ENCODE measurements around the gene NAB1.

Gene NAB1

GRCh38 chr2:190668892-190669291 is 20.0 kb downstream of the NAB1 start:
- DNase-seq: peak in 4 of 56 donors; percentile 6 to 27 (median 10)

DNA sequence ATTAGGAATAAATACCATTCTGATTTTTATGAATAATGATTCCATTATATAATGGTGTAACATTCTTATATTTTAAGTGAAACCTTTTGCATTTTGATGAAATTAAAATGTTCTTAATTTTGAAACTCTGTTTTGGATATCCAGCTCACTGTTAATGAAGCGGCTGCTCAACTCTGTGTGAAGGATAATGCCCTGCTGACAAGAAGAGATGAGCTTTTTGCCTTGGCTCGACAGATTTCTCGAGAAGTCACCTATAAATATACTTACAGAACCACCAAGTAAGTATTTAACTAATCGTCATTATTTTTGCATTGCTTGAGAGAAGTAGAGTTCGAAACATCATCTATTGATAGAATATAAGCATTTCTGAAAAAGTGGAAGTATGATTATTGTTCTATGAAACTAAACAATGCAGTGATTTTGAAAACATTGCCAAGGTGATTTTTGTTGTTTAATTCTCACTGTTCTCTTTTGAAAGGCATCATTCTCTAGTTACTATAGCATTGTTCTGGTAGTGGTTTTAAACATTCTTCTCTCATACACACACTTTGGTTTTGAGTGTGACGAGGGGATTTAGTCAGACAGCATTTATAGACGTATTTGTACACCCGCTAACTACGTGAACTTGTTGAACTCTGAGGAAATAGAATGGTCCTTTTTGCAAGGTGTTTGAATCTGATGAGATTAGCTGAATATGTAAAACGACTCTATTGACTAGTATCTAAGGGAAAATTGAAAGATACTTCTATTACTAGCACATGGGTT is 21.5 kb downstream of the NAB1 start:
- no peak for DNase-seq

DNA sequence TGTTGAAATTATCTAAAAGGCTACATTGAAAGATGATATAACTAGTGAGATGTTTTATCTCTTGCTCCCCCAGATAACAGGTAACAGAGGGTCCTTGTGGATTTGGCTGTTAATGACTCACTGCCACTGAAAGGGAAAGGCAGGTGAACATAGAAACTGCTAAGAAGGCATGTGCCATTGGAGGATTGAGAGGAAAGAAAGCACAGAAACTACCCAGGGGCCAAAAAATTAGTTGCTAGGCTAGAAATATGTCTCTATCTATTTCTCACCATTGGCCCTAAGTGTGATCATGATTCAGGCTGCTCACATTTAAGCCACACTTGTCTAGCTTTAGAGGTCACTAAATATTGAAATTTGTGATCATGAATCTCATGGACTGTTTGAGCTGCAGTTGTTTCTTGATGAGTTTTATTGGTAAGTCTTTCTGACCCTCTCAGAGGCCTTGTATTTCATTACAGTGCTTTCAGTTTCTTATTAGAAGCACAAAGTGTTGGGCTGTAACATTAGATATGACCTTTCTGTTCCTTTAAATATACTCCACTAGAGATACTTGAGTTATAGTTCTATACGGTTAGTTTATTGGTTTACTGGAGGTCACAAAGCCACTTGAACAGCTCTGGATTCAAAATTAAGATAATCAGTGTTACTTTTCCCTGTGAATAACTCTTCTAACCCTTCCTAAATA is 26.2 kb downstream of the NAB1 start:
- DNase-seq: no peak

DNA sequence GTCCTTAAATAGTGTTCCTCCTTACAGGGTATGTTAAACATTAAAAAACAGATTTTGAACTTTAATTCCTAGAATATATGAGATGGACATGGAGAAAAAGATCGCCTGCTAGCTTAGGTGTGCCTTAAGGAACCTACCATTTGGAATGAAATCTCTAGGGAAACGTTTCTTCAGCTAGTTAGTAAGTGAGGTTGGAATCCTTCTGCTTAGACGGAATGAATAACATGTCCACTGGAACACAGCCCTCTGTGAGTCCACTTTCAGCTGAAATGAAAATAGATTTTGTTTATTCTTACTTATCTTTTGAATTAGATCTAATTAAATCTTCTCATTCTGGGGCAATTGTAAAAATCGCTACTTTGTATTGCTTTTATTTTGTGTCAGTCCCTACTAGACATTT is 28.4 kb downstream of the NAB1 start:
- DNase-seq: no peak

- DNase-seq: peak in 2 of 56 donors; percentile 18 to 20
Observed at GRCh38 chr2:190678444-190679162, 29.7 kb downstream of the NAB1 start.

GRCh38 chr2:190679391-190679790 is 30.5 kb downstream of the NAB1 start:
- no peak for DNase-seq

DNA sequence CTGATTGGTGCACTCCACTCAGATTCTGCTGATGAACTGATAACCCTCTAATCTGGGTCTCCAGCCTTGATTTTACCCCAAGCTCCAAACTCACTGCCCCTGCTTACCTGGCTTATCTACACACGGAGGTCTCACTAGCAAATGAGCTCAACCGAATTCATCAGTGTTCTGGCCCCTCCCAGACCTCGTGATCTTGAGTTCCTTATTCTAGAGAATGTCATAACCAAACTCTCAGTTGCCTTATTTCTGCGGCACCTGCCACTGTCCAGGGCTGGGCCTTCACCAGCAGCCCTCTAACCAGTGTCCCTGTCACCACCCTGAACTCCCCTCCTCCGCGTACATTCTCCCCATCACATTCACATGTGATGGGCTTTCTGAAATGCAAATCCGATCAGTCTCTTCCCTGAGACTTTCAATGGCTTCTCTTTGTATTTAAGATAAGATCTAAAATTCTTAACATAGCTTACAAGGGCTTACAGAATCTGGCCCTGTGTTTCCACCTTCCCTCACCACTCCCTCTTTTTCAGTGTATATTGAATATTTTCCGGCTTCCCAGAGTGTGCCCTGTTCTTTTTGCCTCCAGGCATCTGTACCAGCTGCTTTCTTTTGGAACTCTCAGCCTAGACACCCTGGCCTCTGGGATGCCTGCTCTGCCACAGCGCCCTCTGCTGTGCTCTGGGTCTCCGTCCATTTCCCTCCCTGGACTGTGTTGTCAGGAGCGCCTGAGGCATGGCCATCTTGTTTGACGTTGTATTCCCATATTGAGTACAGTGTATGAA is 31.1 kb downstream of the NAB1 start:
- peak in 31 of 56 donors; percentile 1 to 73 (median 22) for DNase-seq

DNA sequence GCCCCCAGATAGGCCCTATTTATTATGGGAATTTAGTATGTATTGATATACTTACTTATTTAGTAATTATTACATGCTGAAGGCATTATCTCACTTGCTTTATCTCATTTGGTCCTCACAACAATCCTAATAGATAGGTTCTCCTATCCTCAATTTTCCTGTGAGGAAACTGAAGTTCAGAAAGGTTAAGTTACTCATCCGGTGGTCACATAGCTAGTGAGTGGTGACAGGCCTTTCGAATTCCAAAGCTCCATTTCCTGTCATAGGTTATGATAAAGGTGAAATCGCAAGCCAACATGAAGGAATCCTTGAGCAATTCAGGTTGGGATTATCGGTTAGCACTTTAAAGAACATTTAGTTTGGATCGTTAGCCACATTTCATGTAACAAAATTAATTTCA is 33.3 kb downstream of the NAB1 start:
- DNase-seq: no peak

GRCh38 chr2:190683802-190684201 is 34.9 kb downstream of the NAB1 start:
- no peak for DNase-seq

DNA sequence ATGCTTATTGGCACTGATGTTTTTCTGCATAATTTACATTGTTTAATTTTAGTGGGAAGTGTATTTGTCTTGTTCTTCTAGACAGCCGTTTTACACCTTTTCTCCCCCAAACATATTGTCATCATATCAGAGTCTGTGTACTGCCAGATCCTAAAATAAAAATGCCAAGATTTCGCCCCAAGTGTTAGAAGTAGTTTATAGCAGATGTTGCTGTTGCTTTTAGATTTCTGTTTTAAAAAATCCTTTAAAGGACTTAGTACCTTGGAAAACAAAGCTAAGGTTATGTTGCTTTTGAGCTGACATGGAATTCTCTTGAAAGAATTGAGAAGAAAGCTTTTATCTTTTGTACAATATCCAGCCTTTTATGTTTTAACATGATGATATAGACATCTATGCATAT is 36.0 kb downstream of the NAB1 start:
- no peak for DNase-seq

DNA sequence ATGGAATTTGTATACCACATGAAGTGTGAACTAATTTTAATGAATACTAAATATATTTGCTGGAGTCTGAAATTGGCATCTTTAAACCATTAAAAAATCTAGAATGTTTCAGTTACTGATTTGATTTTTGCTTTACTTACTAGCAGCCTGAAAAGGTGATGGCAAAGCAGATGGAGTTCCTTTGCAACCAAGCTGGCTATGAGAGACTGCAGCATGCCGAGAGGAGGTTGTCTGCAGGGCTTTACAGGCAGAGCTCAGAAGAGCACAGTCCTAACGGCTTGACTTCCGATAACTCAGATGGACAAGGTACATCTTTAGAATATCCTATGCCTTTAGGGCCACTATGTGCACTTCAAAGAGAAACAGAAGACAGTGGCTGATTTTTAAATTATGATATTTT is 36.5 kb downstream of the NAB1 start:
- peak in 2 of 56 donors; percentile 10 to 14 for DNase-seq

GRCh38 chr2:190693533-190694232 is 44.8 kb downstream of the NAB1 start:
- no peak for DNase-seq

- no peak for DNase-seq
Observed at GRCh38 chr2:190694479-190694878, 45.6 kb downstream of the NAB1 start.

GRCh38 chr2:190695739-190696138 is 46.9 kb downstream of the NAB1 start:
- no peak for DNase-seq

- DNase-seq: no peak
Observed at GRCh38 chr2:190696792-190697398, 48.0 kb downstream of the NAB1 start.

DNA sequence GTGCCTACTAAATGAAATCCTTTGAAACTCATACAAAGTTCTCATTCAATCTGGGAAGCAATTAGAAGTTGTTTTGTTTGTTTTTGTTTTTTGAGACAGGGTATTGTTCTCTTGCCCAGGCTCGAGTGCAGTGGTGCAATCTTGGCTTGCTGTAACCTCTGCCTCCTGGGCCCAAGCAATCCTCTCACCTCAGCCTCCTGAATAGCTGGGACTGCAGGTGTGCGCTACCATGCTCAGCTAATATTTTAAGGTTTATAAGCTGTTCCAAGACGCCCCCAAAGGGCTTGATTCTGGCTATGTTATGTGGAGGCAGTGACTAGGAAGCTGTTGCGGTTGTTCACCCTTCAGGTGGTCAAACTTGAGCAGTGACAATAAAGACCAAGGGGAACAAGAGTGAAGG is 48.5 kb downstream of the NAB1 start:
- no peak for DNase-seq

DNA sequence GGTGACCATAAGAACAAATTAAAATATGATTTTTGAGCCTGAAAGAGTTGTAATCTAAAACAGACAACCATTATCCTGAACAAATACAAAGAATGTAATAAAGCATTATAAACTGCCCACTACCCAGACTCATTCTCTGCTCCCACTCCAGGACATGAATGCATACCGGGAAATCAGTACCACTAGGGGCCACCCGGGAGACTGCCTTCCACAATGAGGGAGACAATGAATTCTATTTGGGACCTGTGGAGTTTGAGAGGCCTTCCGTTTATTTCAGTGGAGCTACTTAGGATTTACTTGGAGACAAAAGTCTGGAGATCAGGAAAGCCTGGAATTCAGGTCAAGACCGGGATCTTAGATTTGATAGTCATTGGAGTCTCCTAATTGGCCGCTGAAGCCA is 50.0 kb downstream of the NAB1 start:
- peak in 1 of 56 donors; percentile 1 for DNase-seq

DNA sequence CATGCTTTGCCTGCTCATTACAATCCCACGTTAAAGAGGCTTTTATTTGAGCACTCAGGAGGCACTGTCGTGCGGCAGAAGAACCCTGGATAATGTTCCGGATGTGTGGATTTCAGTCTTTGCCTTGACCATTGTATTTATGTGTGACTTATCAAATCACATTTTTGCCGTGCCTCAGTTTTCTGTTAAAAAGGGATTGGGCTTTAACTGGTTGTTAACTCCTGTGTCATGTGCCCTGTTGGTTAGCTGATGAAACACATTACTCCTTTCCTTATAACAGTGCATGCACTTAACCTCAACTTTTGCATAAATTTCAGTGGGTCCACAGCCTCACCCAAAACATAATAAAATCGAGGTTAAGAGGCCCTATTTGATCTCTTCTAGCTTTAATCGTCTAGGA is 52.7 kb downstream of the NAB1 start:
- no peak for DNase-seq

DNA sequence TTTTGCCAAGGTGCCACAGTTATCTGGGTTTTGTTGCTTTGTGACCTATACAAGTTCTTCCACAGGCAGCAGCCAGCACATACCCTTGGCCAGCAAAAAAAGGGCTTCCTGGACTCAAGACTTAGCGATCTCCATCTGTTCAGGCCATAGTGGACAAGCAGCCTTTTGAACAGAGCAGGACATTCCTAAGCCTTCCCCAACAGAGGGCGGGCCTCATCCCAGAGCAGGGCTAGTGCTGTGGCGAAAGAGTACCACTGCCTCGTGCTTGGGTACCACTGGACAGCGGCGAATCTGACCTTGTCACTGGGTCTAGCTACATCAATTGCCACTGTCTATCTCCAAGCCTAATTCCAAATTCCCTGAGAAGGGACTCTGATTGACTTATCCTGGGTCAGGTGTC is 56.4 kb downstream of the NAB1 start:
- DNase-seq: no peak

DNA sequence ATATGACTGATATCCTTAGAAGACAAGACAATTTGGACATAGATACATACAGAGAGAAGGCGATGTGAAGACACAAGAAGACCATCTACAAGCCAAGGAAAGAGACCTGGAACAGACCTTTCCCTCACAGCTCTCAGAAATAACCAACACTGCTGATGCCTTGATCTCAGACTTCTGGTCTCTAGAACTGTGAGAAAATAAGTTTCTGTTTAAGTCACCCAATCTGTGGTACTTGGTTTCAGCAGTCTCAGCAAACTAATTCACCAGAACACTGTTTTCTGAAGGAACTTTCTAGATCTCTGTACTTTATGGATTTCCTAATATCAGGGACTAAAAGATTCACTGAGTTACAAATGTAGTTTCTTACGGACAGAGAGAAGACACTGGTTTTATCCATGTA is 58.8 kb downstream of the NAB1 start:
- no peak for DNase-seq

Data from amygdala (tissue), 56 donors.